Nephron (organoid): ENCODE results near the gene ZNF787.
"Not testable (repeated sequence)": the region's sequence is repeated elsewhere in the genome, so short reads cannot be mapped to it uniquely, and the experiment has no call there.

Source experiments
- H3K27ac Mint-ChIP-seq, 3 experiments: 2 replicates each; pipeline ENCODE4 v1.8.0; 2020; ENCODE audit warnings: mixed read lengths in 3 of 3, mild to moderate bottlenecking in 2 of 3, moderate library complexity in 1 of 3
- H3K27me3 Mint-ChIP-seq: 2 replicates; pipeline ENCODE4 v1.8.0; 2021; ENCODE audit warnings: low read depth, mild to moderate bottlenecking, moderate library complexity, mixed read lengths
- H3K36me3 Mint-ChIP-seq: 2 replicates; pipeline ENCODE4 v1.8.0; 2020; ENCODE audit warnings: low read depth, mixed read lengths
- H3K4me1 Mint-ChIP-seq: 2 replicates; pipeline ENCODE4 v1.8.0; 2020; ENCODE audit warnings: mixed read lengths
- H3K4me3 Mint-ChIP-seq, 3 experiments: 2 replicates each; pipeline ENCODE4 v1.8.0; 2020; ENCODE audit warnings: mild to moderate bottlenecking in 3 of 3, mixed read lengths in 3 of 3, moderate library complexity in 2 of 3
- H3K9me3 Mint-ChIP-seq: 2 replicates; pipeline ENCODE4 v1.8.0; 2020; ENCODE audit warnings: mixed read lengths
- CTCF ChIP-seq, 3 experiments: fragments of 200-600 bp; sonication (generic); IDR thresholded peaks; one replicate each; pipeline ENCODE4 v1.5.0; 2021; ENCODE audit warnings: antibody characterized with exemption in 3 of 3; ENCODE audit not compliant: unreplicated experiment in 3 of 3

Gene ZNF787

GRCh38 chr19:56108447-56109195 lies 12.5 kb downstream of the ZNF787 start:
- Mint-ChIP-seq H3K36me3 (peaks cover 5% of the 10 kb centered on the region), H3K4me3 (peak overlapping the region; percentile 53 to 80 (median 78)), H3K27ac (peak overlapping the region; percentile 97), H3K9me3 (no peaks in the 10 kb centered on the region), H3K4me1 (peaks cover 62% of the 10 kb centered on the region), H3K27me3 (no peaks in the 10 kb centered on the region)
- no peak for TF ChIP-seq CTCF (IDR thresholded peaks at IDR 0.05; ENCODE audit: unreplicated experiment in 3 of 3)

GRCh38 chr19:56107626-56108351 lies 13.3 kb downstream of the ZNF787 start:
- TF ChIP-seq CTCF (IDR thresholded peaks at IDR 0.05; ENCODE audit: unreplicated experiment in 3 of 3) = no peak
- Mint-ChIP-seq H3K27ac (peak overlapping the region in 2 of 3 experiments; percentile 97), H3K36me3 (peaks cover 5% of the 10 kb centered on the region), H3K9me3 (no peaks in the 10 kb centered on the region), H3K4me1 (peaks cover 53% of the 10 kb centered on the region), H3K4me3 (peak overlapping the region in 1 of 3 experiments; percentile 59), H3K27me3 (no peaks in the 10 kb centered on the region)

GRCh38 chr19:56106993-56107392 lies 14.1 kb downstream of the ZNF787 start:
- Mint-ChIP-seq H3K9me3 (no peaks in the 10 kb centered on the region), H3K27ac (peak overlapping the region; percentile 67 to 78 (median 68)), H3K27me3 (no peaks in the 10 kb centered on the region), H3K4me1 (peaks cover 46% of the 10 kb centered on the region), H3K36me3 (peaks cover 7% of the 10 kb centered on the region), H3K4me3 (peak overlapping the region in 2 of 3 experiments; percentile 15 to 50)
- no peak for TF ChIP-seq CTCF (IDR thresholded peaks at IDR 0.05; ENCODE audit: unreplicated experiment in 3 of 3)

GRCh38 chr19:56106397-56106849 lies 14.7 kb downstream of the ZNF787 start:
- peak overlapping the region; percentile 67 to 79 (median 76) for H3K27ac Mint-ChIP-seq
- H3K4me3 Mint-ChIP-seq = peak overlapping the region in 1 of 3 experiments; percentile 15
- H3K27me3 Mint-ChIP-seq = no peaks in the 10 kb centered on the region
- peaks cover 42% of the 10 kb centered on the region for H3K4me1 Mint-ChIP-seq
- H3K9me3 Mint-ChIP-seq = no peaks in the 10 kb centered on the region
- no peak for TF ChIP-seq CTCF (IDR thresholded peaks at IDR 0.05; ENCODE audit: unreplicated experiment in 3 of 3)
- peaks cover 11% of the 10 kb centered on the region for H3K36me3 Mint-ChIP-seq

- not testable (repeated sequence) for H3K4me3 Mint-ChIP-seq, H3K27me3 Mint-ChIP-seq, H3K9me3 Mint-ChIP-seq
- peaks cover 16% of the 10 kb centered on the region for H3K36me3 Mint-ChIP-seq
- peak overlapping the region; percentile 67 to 79 (median 76) for H3K27ac Mint-ChIP-seq
- peaks cover 37% of the 10 kb centered on the region for H3K4me1 Mint-ChIP-seq
Observed at GRCh38 chr19:56105831-56106396, 15.2 kb downstream of the ZNF787 start.

- Mint-ChIP-seq H3K27ac (peak overlapping the region; percentile 50 to 84 (median 67)), H3K36me3 (peaks cover 17% of the 10 kb centered on the region), H3K27me3 (no peaks in the 10 kb centered on the region), H3K9me3 (no peaks in the 10 kb centered on the region), H3K4me1 (peaks cover 30% of the 10 kb centered on the region), H3K4me3 (no peak overlapping the region)
- TF ChIP-seq CTCF (IDR thresholded peaks at IDR 0.05; ENCODE audit: unreplicated experiment in 3 of 3) = peak; percentile 58 to 63 (median 63)
Observed at GRCh38 chr19:56105090-56105701, 15.9 kb downstream of the ZNF787 start.
